C4-2B (cell line): ENCODE measurements around the gene CYFIP1.

Source experiments
- ZFX ChIP-seq: fragments of 450-650 bp; IDR thresholded peaks from 2 replicates; pipeline ENCODE4 v1.6.1; 2017
- TF ChIP-seq, protein P1 (sequence below): fragments of 450-650 bp; conservative IDR thresholded peaks from 2 replicates; pipeline ENCODE4 v1.5.1; 2017; ENCODE audit warnings: mild to moderate bottlenecking

DNA sequence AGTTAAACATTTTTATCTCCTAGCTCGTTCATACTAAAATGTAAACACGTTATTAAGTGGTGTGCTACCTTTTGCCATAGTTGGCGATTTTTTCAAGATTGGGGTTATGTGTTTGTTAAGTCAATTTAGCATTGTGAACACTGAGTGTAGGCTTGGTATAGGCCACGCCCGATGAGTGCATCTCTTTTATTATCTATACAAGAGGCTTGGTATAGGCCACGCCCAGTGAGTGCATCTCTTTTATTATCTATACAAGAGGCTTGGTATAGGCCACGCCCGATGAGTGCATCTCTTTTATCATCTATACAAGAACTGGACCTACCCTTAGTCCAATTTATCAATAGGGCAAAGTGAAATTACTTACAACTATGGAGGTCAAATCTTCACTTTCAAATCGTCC lies 71.3 kb downstream of the CYFIP1 start:
- TF ChIP-seq, protein P1, sequence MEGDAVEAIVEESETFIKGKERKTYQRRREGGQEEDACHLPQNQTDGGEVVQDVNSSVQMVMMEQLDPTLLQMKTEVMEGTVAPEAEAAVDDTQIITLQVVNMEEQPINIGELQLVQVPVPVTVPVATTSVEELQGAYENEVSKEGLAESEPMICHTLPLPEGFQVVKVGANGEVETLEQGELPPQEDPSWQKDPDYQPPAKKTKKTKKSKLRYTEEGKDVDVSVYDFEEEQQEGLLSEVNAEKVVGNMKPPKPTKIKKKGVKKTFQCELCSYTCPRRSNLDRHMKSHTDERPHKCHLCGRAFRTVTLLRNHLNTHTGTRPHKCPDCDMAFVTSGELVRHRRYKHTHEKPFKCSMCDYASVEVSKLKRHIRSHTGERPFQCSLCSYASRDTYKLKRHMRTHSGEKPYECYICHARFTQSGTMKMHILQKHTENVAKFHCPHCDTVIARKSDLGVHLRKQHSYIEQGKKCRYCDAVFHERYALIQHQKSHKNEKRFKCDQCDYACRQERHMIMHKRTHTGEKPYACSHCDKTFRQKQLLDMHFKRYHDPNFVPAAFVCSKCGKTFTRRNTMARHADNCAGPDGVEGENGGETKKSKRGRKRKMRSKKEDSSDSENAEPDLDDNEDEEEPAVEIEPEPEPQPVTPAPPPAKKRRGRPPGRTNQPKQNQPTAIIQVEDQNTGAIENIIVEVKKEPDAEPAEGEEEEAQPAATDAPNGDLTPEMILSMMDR: no peak
- no peak for TF ChIP-seq ZFX
